ENCODE measurements around the gene LGI4.

Gene LGI4

GRCh38 chr19:35122687-35123551 lies 11.9 kb downstream of the LGI4 start:
- no peaks in the 10 kb centered on the region for H3K9me3 ChIP-seq (ENCODE audit: control insufficient read depth, insufficient read depth, low read length)
- H3K27ac ChIP-seq (ENCODE audit: low read depth, low read length): no peak overlapping the region
- H4K20me1 ChIP-seq (ENCODE audit: control insufficient read depth, insufficient read depth, low read depth, low read length): no peaks in the 10 kb centered on the region; the same call in 1 of the 2 replicates
- H3K79me2 ChIP-seq (ENCODE audit: control insufficient read depth, low read length): no peaks in the 10 kb centered on the region
- no peaks in the 10 kb centered on the region for H3F3A ChIP-seq (ENCODE audit: control insufficient read depth, insufficient read depth)
- no peak for TF ChIP-seq EZH2phosphoT487 (IDR thresholded peaks at IDR 0.05; ENCODE audit: borderline replicate concordance, low read length)
- no peak for TF ChIP-seq CTCF (IDR thresholded peaks at IDR 0.05; ENCODE audit: low read depth, low read length, poor library complexity, severe bottlenecking)
- H3K4me2 ChIP-seq (ENCODE audit: low read length): no peak overlapping the region
- H3K4me1 ChIP-seq (ENCODE audit: control insufficient read depth, low read length): peaks cover 16% of the 10 kb centered on the region
- no peak overlapping the region for H3K4me3 ChIP-seq (ENCODE audit: low read length)
- peaks cover 7% of the 10 kb centered on the region for H3K27me3 ChIP-seq (ENCODE audit: control insufficient read depth, low read length)
- no peaks in the 10 kb centered on the region for H3K36me3 ChIP-seq (ENCODE audit: control insufficient read depth, low read length)
- no peaks in the 10 kb centered on the region for H3K9me2 ChIP-seq (replicated peaks; ENCODE audit: control insufficient read depth, low read length)

- Histone ChIP-seq H3K9me3 (ENCODE audit: control insufficient read depth, insufficient read depth, low read length) (no peaks in the 10 kb centered on the region), H4K20me1 (ENCODE audit: control insufficient read depth, insufficient read depth, low read depth, low read length) (no peaks in the 10 kb centered on the region; the same call in 1 of the 2 replicates), H3K27ac (ENCODE audit: low read depth, low read length) (no peak overlapping the region), H3K4me2 (ENCODE audit: low read length) (no peak overlapping the region), H3K79me2 (ENCODE audit: control insufficient read depth, low read length) (no peaks in the 10 kb centered on the region), H3K4me3 (ENCODE audit: low read length) (no peak overlapping the region), H3K9me2 (replicated peaks; ENCODE audit: control insufficient read depth, low read length) (no peaks in the 10 kb centered on the region), H3F3A (ENCODE audit: control insufficient read depth, insufficient read depth) (no peaks in the 10 kb centered on the region), H3K36me3 (ENCODE audit: control insufficient read depth, low read length) (no peaks in the 10 kb centered on the region), H3K27me3 (ENCODE audit: control insufficient read depth, low read length) (peaks cover 7% of the 10 kb centered on the region), H3K4me1 (ENCODE audit: control insufficient read depth, low read length) (peaks cover 16% of the 10 kb centered on the region)
- TF ChIP-seq EZH2phosphoT487 (IDR thresholded peaks at IDR 0.05; ENCODE audit: borderline replicate concordance, low read length) (no peak), CTCF (IDR thresholded peaks at IDR 0.05; ENCODE audit: low read depth, low read length, poor library complexity, severe bottlenecking) (no peak)
Measured at GRCh38 chr19:35120898-35121297, 14.0 kb downstream of the LGI4 start.

- H3K4me2 ChIP-seq (ENCODE audit: low read length): no peak overlapping the region
- H3F3A ChIP-seq (ENCODE audit: control insufficient read depth, insufficient read depth): no peaks in the 10 kb centered on the region
Measured at GRCh38 chr19:35120492-35120891, 14.4 kb downstream of the LGI4 start.

More at GRCh38 chr19:35120492-35120891, 14.4 kb downstream of the LGI4 start:
- Histone ChIP-seq H3K79me2 (ENCODE audit: control insufficient read depth, low read length) (no peaks in the 10 kb centered on the region), H3K27ac (ENCODE audit: low read depth, low read length) (no peak overlapping the region), H3K4me3 (ENCODE audit: low read length) (no peak overlapping the region), H3K9me3 (ENCODE audit: control insufficient read depth, insufficient read depth, low read length) (no peaks in the 10 kb centered on the region), H3K36me3 (ENCODE audit: control insufficient read depth, low read length) (no peaks in the 10 kb centered on the region), H3K27me3 (ENCODE audit: control insufficient read depth, low read length) (peaks cover 7% of the 10 kb centered on the region), H4K20me1 (ENCODE audit: control insufficient read depth, insufficient read depth, low read depth, low read length) (no peaks in the 10 kb centered on the region; the same call in 1 of the 2 replicates), H3K4me1 (ENCODE audit: control insufficient read depth, low read length) (peaks cover 16% of the 10 kb centered on the region), H3K9me2 (replicated peaks; ENCODE audit: control insufficient read depth, low read length) (no peaks in the 10 kb centered on the region)
- TF ChIP-seq CTCF (IDR thresholded peaks at IDR 0.05; ENCODE audit: low read depth, low read length, poor library complexity, severe bottlenecking): no peak
- TF ChIP-seq EZH2phosphoT487 (IDR thresholded peaks at IDR 0.05; ENCODE audit: borderline replicate concordance, low read length): no peak

Data from DOHH2 (cell line).